ENCODE data around the gene GALNTL6. TPM values are rescaled to one million over a fixed set of nuclear protein-coding genes. Genes with fewer than 3 reads are reported as not detected.

Gene GALNTL6
- total and polyA plus RNA-seq, 2 donors (not counting 3 experiments of a cell fraction or from before 2014, with no cell fraction given): not detected

- BruUV-seq (replicated peaks): no TSS peak
- Histone ChIP-seq H3K4me2 (ENCODE audit: insufficient read depth, low read length) (no peak overlapping the region), H3K9ac (replicated peaks; ENCODE audit: extremely low read depth, insufficient read depth, low read length) (no peak overlapping the region), H3K27me3 (ENCODE audit: control insufficient read depth in 2 of 2, insufficient read depth in 2 of 2, low read length in 2 of 2) (no peaks in the 10 kb centered on the region), H3K36me3 (ENCODE audit: control insufficient read depth in 2 of 2, extremely low read depth in 1 of 2, insufficient read depth in 2 of 2, low read length in 2 of 2) (no peaks in the 10 kb centered on the region), H4K20me1 (replicated peaks; ENCODE audit: control insufficient read depth, extremely low read depth, insufficient read depth, low read length) (no peaks in the 10 kb centered on the region), H3K9me1 (replicated peaks; ENCODE audit: control insufficient read depth, extremely low read depth, insufficient read depth, low read length) (no peaks in the 10 kb centered on the region), H2AFZ (ENCODE audit: low read depth, low read length) (no peak overlapping the region), H3K9me3 (replicated peaks; ENCODE audit: control insufficient read depth, insufficient read depth, low read length) (no peaks in the 10 kb centered on the region), H3K4me1 (ENCODE audit: control insufficient read depth, extremely low read depth, insufficient read depth, low read length) (no peaks in the 10 kb centered on the region), H3K4me3 (replicated peaks in 1 of 3; ENCODE audit: insufficient read depth in 1 of 3, low read depth in 1 of 3, low read length in 3 of 3) (no peak overlapping the region), H3K27ac (ENCODE audit: insufficient read depth, low read depth, low read length) (no peak overlapping the region), H3K79me2 (ENCODE audit: control insufficient read depth, insufficient read depth, low read length) (no peaks in the 10 kb centered on the region)
- no peak for FAIRE-seq
- intact Hi-C loops (cut with micrococcal nuclease) (no loop called here), dilution Hi-C loops (cut with MboI; ENCODE audit: extremely low pct_ligation_motif_present, low sequenced_read_pairs) (no loop called here)
- CTCF ChIA-PET: no interaction called here
- TF ChIP-seq POLR2AphosphoS5 (IDR thresholded peaks at IDR 0.05; ENCODE audit: insufficient read depth, low read depth, low read length): no peak
- TF ChIP-seq JUN (IDR thresholded peaks at IDR 0.05; ENCODE audit: borderline replicate concordance, insufficient read depth, insufficient read length, low read depth): no peak
- TF ChIP-seq CTCF (IDR thresholded peaks at IDR 0.05; ENCODE audit: extremely low read depth in 1 of 2, insufficient read depth in 1 of 2, low read depth in 1 of 2, low read length in 2 of 2): no peak
- TF ChIP-seq GATA2 (IDR thresholded peaks at IDR 0.05; ENCODE audit: insufficient read depth, insufficient read length, low read depth, low read length): no peak
- TF ChIP-seq FOS (IDR thresholded peaks at IDR 0.05; ENCODE audit: borderline replicate concordance, insufficient read depth, low read length): no peak
- TF ChIP-seq POLR2A (IDR thresholded peaks at IDR 0.05; ENCODE audit: low read depth, low read length): no peak
- TF ChIP-seq EZH2 (IDR thresholded peaks at IDR 0.05; ENCODE audit: borderline replicate concordance, low read depth, low read length, severe bottlenecking): no peak
- no peak for TF ChIP-seq MAX (IDR thresholded peaks at IDR 0.05; ENCODE audit: insufficient read depth, insufficient read length)
- TF ChIP-seq MYC (IDR thresholded peaks at IDR 0.05; ENCODE audit: low read depth, low read length): no peak
- no peak for DNase-seq (ENCODE audit: low read depth, low spot score)
- POLR2A ChIA-PET: no interaction called here
Observed at GRCh38 chr4:172785613-172786012, 972.4 kb downstream of the GALNTL6 start.

All from endothelial cell of umbilical vein (primary cell).